H9 (cell line): ENCODE data around the gene LRP8. TPM values are rescaled to one million over a fixed set of nuclear protein-coding genes. Genes with fewer than 3 reads are reported as not detected.

ENCODE experiments used
- DNase-seq: peaks from one replicate; pipeline ENCODE4 v3.0.0-alpha.2; 2017
- H2AFZ ChIP-seq: one replicate; pipeline ENCODE4 v1.6.1; 2013; ENCODE audit warnings: mild to moderate bottlenecking, low read length, control low read depth, moderate library complexity
- H2AK5ac ChIP-seq: 2 replicates; pipeline ENCODE4 v1.6.1; 2013; ENCODE audit warnings: low read length, control low read depth, mixed read lengths; ENCODE audit not compliant: insufficient read length
- H2BK120ac ChIP-seq: one replicate; pipeline ENCODE4 v1.6.1; 2013; ENCODE audit warnings: low read depth, mild to moderate bottlenecking, low read length, control low read depth, inconsistent platforms; ENCODE audit not compliant: poor library complexity, severe bottlenecking
- H2BK12ac ChIP-seq: 2 replicates; pipeline ENCODE4 v1.6.1; 2013; ENCODE audit warnings: low read length, control low read depth, mixed read lengths, low read depth; ENCODE audit not compliant: insufficient read length
- H2BK15ac ChIP-seq: 2 replicates; pipeline ENCODE4 v1.6.1; 2013; ENCODE audit warnings: low read depth, low read length, control low read depth
- H2BK20ac ChIP-seq: one replicate; pipeline ENCODE4 v1.6.1; 2013; ENCODE audit warnings: low read depth, mild to moderate bottlenecking, low read length, control low read depth, inconsistent platforms; ENCODE audit not compliant: poor library complexity, severe bottlenecking
- H2BK5ac ChIP-seq: 2 replicates; pipeline ENCODE4 v1.6.1; 2013; ENCODE audit warnings: low read length, control low read depth, mixed read lengths; ENCODE audit not compliant: insufficient read length
- H3K14ac ChIP-seq: 2 replicates; pipeline ENCODE4 v1.6.1; 2013; ENCODE audit warnings: low read length, control low read depth; ENCODE audit not compliant: insufficient read depth
- H3K18ac ChIP-seq: 2 replicates; pipeline ENCODE4 v1.6.1; 2013; ENCODE audit warnings: low read depth, mild to moderate bottlenecking, mixed read lengths, low read length, control low read depth; ENCODE audit not compliant: insufficient read length
- H3K23ac ChIP-seq: 2 replicates; pipeline ENCODE4 v1.6.1; 2013; ENCODE audit warnings: low read length, control low read depth, mixed read lengths, low read depth; ENCODE audit not compliant: insufficient read length
- H3K23me2 ChIP-seq: 2 replicates; pipeline ENCODE4 v1.6.1; 2013; ENCODE audit warnings: low read depth, mild to moderate bottlenecking, mixed read lengths, low read length, control low read depth; ENCODE audit not compliant: insufficient read length, poor library complexity, severe bottlenecking
- H3K27ac ChIP-seq: 2 replicates; pipeline ENCODE4 v1.5.1; 2013; ENCODE audit warnings: low read length, control low read depth, mixed read lengths, low read depth; ENCODE audit not compliant: insufficient read length
- H3K27me3 ChIP-seq: 2 replicates; pipeline ENCODE4 v1.6.1; 2013; ENCODE audit warnings: low read length, control low read depth, inconsistent platforms; ENCODE audit not compliant: insufficient read depth
- H3K4ac ChIP-seq: 2 replicates; pipeline ENCODE4 v1.6.1; 2013; ENCODE audit warnings: low read depth, mild to moderate bottlenecking, control low read depth, inconsistent platforms, low read length, moderate library complexity
- H3K4me1 ChIP-seq: 2 replicates; pipeline ENCODE4 v1.6.1; 2013; ENCODE audit warnings: low read length, control low read depth, inconsistent platforms; ENCODE audit not compliant: insufficient read depth
- H3K4me2 ChIP-seq: 2 replicates; pipeline ENCODE4 v1.6.1; 2013; ENCODE audit warnings: low read length, control low read depth, mixed read lengths; ENCODE audit not compliant: insufficient read length, insufficient read depth
- H3K56ac ChIP-seq: 2 replicates; pipeline ENCODE4 v1.6.1; 2013; ENCODE audit warnings: low read depth, mild to moderate bottlenecking, mixed read lengths, low read length, control low read depth; ENCODE audit not compliant: insufficient read length
- H3K79me1 ChIP-seq: 2 replicates; pipeline ENCODE4 v1.6.1; 2013; ENCODE audit warnings: low read depth, mild to moderate bottlenecking, moderate library complexity, low read length, control low read depth, inconsistent platforms; ENCODE audit not compliant: insufficient read depth, poor library complexity, severe bottlenecking
- H3K79me2 ChIP-seq: 2 replicates; pipeline ENCODE4 v1.6.1; 2013; ENCODE audit warnings: low read length, control low read depth, inconsistent platforms; ENCODE audit not compliant: insufficient read depth
- H3K9ac ChIP-seq: 2 replicates; pipeline ENCODE4 v1.6.1; 2013; ENCODE audit warnings: low read length, control low read depth, mixed read lengths; ENCODE audit not compliant: insufficient read length; ENCODE audit errors: extremely low read depth
- H3K9me3 ChIP-seq: one replicate; pipeline ENCODE4 v1.6.1; 2013; ENCODE audit warnings: low read depth, low read length, inconsistent platforms; ENCODE audit not compliant: control insufficient read depth
- H3T11ph ChIP-seq: one replicate; pipeline ENCODE4 v1.6.1; 2013; ENCODE audit warnings: mild to moderate bottlenecking, low read length, control low read depth, inconsistent platforms
- H4K20me1 ChIP-seq: one replicate; pipeline ENCODE4 v1.6.1; 2013; ENCODE audit not compliant: control insufficient read depth, insufficient read length, insufficient read depth
- H4K5ac ChIP-seq: 2 replicates; pipeline ENCODE4 v1.6.1; 2013; ENCODE audit warnings: low read depth, mild to moderate bottlenecking, mixed read lengths, low read length, control low read depth; ENCODE audit not compliant: insufficient read length
- H4K8ac ChIP-seq: replicated peaks from 2 replicates; pipeline ENCODE4 v1.6.1; 2013; ENCODE audit warnings: low read length, control low read depth, mixed read lengths, low read depth; ENCODE audit not compliant: insufficient read length
- H4K91ac ChIP-seq: 2 replicates; pipeline ENCODE4 v1.6.1; 2013; ENCODE audit warnings: low read depth, mild to moderate bottlenecking, moderate library complexity, mixed read lengths, low read length, control low read depth; ENCODE audit not compliant: insufficient read length
- H3K27ac Mint-ChIP-seq, 3 experiments: 2 replicates in 2 of 3; 3 replicates in 1 of 3; pipeline ENCODE4 v1.8.0; 2020 to 2021; ENCODE audit warnings: mixed read lengths in 3 of 3, mild to moderate bottlenecking in 1 of 3, moderate library complexity in 1 of 3
- H3K27me3 Mint-ChIP-seq: 2 replicates; pipeline ENCODE4 v1.8.0; 2021; ENCODE audit warnings: low read depth, mild to moderate bottlenecking, moderate library complexity, mixed read lengths
- H3K36me3 Mint-ChIP-seq, 3 experiments: 2 replicates in 2 of 3; 3 replicates in 1 of 3; pipeline ENCODE4 v1.8.0; 2020 to 2021; ENCODE audit warnings: low read depth in 3 of 3, mixed read lengths in 3 of 3; ENCODE audit not compliant: insufficient read depth in 1 of 3
- H3K4me1 Mint-ChIP-seq, 2 experiments: 2 replicates each; pipeline ENCODE4 v1.8.0; 2020; ENCODE audit warnings: mixed read lengths in 2 of 2
- H3K4me3 Mint-ChIP-seq, 2 experiments: 2 replicates in 1 of 2; 3 replicates in 1 of 2; pipeline ENCODE4 v1.8.0; 2020 to 2021; ENCODE audit warnings: mild to moderate bottlenecking in 2 of 2, mixed read lengths in 2 of 2, moderate library complexity in 1 of 2
- H3K9me3 Mint-ChIP-seq, 2 experiments: 2 replicates in 1 of 2; 3 replicates in 1 of 2; pipeline ENCODE4 v1.8.0; 2020; ENCODE audit warnings: mild to moderate bottlenecking in 2 of 2, mixed read lengths in 2 of 2, moderate library complexity in 1 of 2
- CTCF ChIP-seq: fragments of 200-600 bp; sonication (generic); conservative IDR thresholded peaks from 3 replicates; pipeline ENCODE4 v1.8.0; 2021; ENCODE audit warnings: antibody characterized with exemption, mild to moderate bottlenecking
- WGBS: extraction: QIAGEN DNeasy Blood & Tissue Kit; methylation state at CpG from one replicate; pipeline ENCODE4 v1.1.7; 2013; ENCODE audit warnings: missing lambda C conversion rate, low lambda C conversion rate, mixed read lengths; ENCODE audit not compliant: insufficient read length; ENCODE audit errors: extremely low coverage; 5-methylcytosine and 5-hydroxymethylcytosine counted together
- total RNA-seq: library from RNA; stranded (reverse); gene quantifications from 2 replicates; pipeline ENCODE4 v1.2.1, GENCODE V29; 2021

Gene LRP8
- total RNA-seq, 1 experiment from 2014 or later: 78.6 TPM

- Histone ChIP-seq H2BK12ac (no peak overlapping the region), H3K18ac (no peak overlapping the region), H2BK5ac (no peak overlapping the region), H2BK15ac (no peak overlapping the region), H4K20me1 (no peaks in the 10 kb centered on the region), H2BK120ac (no peak overlapping the region), H3K27me3 (no peaks in the 10 kb centered on the region), H3K4me1 (no peaks in the 10 kb centered on the region), H3K79me1 (no peaks in the 10 kb centered on the region), H4K8ac (no peak overlapping the region), H2AK5ac (no peak overlapping the region), H3T11ph (no peak overlapping the region), H3K56ac (no peak overlapping the region), H3K23ac (no peak overlapping the region), H4K5ac (no peak overlapping the region), H3K4ac (no peak overlapping the region), H3K9me3 (no peaks in the 10 kb centered on the region), H3K27ac (no peak overlapping the region), H3K79me2 (no peaks in the 10 kb centered on the region), H4K91ac (no peak overlapping the region), H2BK20ac (no peak overlapping the region), H3K9ac (no peak overlapping the region), H2AFZ (no peak overlapping the region), H3K4me2 (no peak overlapping the region), H3K14ac (no peak overlapping the region; the same call in 1 of the 2 replicates), H3K23me2 (peaks cover 2% of the 10 kb centered on the region)
- no peak for DNase-seq
- Mint-ChIP-seq H3K27ac (no peak overlapping the region; a peak in 2 of 7 replicates), H3K4me3 (no peak overlapping the region), H3K36me3 (peaks cover 51 to 83% (median 68%) of the 10 kb centered on the region in 3 experiments), H3K27me3 (no peaks in the 10 kb centered on the region; the same call in 1 of the 2 replicates), H3K9me3 (no peaks in the 10 kb centered on the region), H3K4me1 (no peaks in the 10 kb centered on the region)
- no peak for TF ChIP-seq CTCF
- no CpG with 5 or more reads among the region's 3 CpGs for WGBS
Observed at GRCh38 chr1:53275566-53275965, 52.3 kb downstream of the LRP8 start.
